Right lobe of liver (tissue), 6 donors: ENCODE data around the gene RPGRIP1L. TPM values are rescaled to one million over a fixed set of nuclear protein-coding genes. Genes with fewer than 3 reads are reported as not detected.

Experiments used
- ATAC-seq, 4 donors: fragments of 200-7000 bp; cut with Tn5 transposase; one replicate each; pipeline ENCODE4 v1.9.1; 2020; ENCODE audit warnings: mild to moderate bottlenecking in 4 of 4, moderate library complexity in 4 of 4
- DNase-seq, 3 donors: peaks; one replicate each; pipeline ENCODE4 v3.0.0-alpha.2; 2020
- H3K27ac ChIP-seq, 3 donors: fragments of 200-600 bp; one replicate each; pipeline ENCODE4 v1.8.0; 2022
- H3K27me3 ChIP-seq, 2 donors: fragments of 200-600 bp; one replicate each; pipeline ENCODE4 v1.8.0; 2022
- H3K36me3 ChIP-seq, 4 donors: fragments of 200-600 bp; sonication (generic) in 1 of 4; one replicate each; pipeline versions ENCODE4 v1.5.1 to v1.8.0; 2017 to 2022; ENCODE audit warnings: control low read depth in 1 of 4
- H3K4me1 ChIP-seq, 4 donors: fragments of 200-600 bp; sonication (generic) in 1 of 4; one replicate each; pipeline versions ENCODE4 v1.5.1 to v1.8.0; 2017 to 2022; ENCODE audit warnings: control low read depth in 1 of 4
- H3K4me3 ChIP-seq, 3 donors: fragments of 200-600 bp; one replicate each; pipeline ENCODE4 v1.8.0; 2022
- H3K9me3 ChIP-seq, 4 donors: fragments of 200-600 bp; sonication (generic) in 1 of 4; one replicate each; pipeline versions ENCODE4 v1.5.1 to v1.8.0; 2017 to 2022; ENCODE audit warnings: control low read depth in 1 of 4
- POLR2A ChIP-seq: fragments of 450-650 bp; IDR thresholded peaks from one replicate; pipeline ENCODE4 v1.6.1; 2017; ENCODE audit warnings: antibody characterized with exemption, mild to moderate bottlenecking
- WGBS: methylation state at CpG from one replicate; pipeline ENCODE4 v1.1.6; 2018; ENCODE audit warnings: low coverage, low lambda C conversion rate; ENCODE audit not compliant: insufficient coverage; ENCODE audit errors: missing lambda C conversion rate; 5-methylcytosine and 5-hydroxymethylcytosine counted together
- intact Hi-C, 2 donors: fragments of 100-400 bp; cut with DNase I; formaldehyde crosslinking; loops; one replicate each; pipeline versions ENCODE4 v1.11.2 to v1.14.1; 2022
- total RNA-seq, 6 experiments: library from RNA; depleted of rRNA in 2 of 6; stranded (reverse); fragments of >200 nt in 2 of 6; fragmentation: NEBNext Ultra II Directional in 3 of 6; extraction: Animal tissue kit (Norgen Biotek cat#: 25700) in 3 of 6; gene quantifications; one replicate each; pipeline versions ENCODE4 v1.1.0 to v1.2.4, GENCODE V29; 2016 to 2023
- TF ChIP-seq, protein P1 (sequence below), 4 donors: fragments of 200-600 bp in 3 of 4; fragments of 450-650 bp in 1 of 4; IDR thresholded peaks; one replicate each; pipeline versions ENCODE4 v1.5.1 to v1.8.0; 2016 to 2022; ENCODE audit warnings: antibody characterized with exemption in 4 of 4, mild to moderate bottlenecking in 2 of 4
- donor health status: DM: no; HTN: yes; CAD: no.
- donor health status: DM: no; HTN: no; CAD: no.
- donor health status: DM: no; HTN: no; CAD: no.
- donor health status: DM: no; HTN: yes; CAD: no.
- donor health status: DM: no; HTN: yes; CAD: no.

The RPGRIP1L gene
- total RNA-seq, 6 experiments from 2014 or later: 0.86 to 2.0 (median 1.3) TPM

- no peaks in the 10 kb centered on the region for H3K27me3 ChIP-seq
These were observed 95.6 kb downstream of the RPGRIP1L start for GRCh38 chr16:53608094-53608493.

DNA sequence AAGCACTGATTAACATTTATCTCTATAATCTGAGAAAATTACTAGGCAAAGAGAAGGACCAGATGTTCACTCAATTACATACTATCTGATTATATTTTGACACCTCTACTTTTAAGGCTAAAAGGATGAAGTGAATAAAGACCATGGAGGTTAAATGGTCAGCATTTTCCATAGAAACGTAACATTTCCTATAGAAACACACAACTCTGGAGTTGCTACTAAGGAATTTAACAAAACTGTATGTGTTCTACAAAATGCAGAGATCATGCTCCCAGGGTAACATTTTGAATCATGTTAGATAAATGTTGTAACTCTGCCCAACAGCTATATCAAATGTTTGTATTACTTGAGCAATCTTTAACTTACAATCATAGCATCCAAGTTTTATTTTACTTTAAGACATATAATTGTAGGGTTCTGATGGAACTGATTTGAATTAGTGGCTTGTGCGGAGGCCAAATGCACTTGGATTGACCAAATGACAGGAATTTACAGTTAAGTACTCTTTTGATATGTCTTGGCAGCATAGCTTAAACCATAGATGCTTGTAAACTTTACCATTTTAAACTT is 97.7 kb downstream of the RPGRIP1L start:
- ATAC-seq (peak in 2 of 4 donors; percentile 26 to 50), DNase-seq (no peak)
- TF ChIP-seq, protein P1, sequence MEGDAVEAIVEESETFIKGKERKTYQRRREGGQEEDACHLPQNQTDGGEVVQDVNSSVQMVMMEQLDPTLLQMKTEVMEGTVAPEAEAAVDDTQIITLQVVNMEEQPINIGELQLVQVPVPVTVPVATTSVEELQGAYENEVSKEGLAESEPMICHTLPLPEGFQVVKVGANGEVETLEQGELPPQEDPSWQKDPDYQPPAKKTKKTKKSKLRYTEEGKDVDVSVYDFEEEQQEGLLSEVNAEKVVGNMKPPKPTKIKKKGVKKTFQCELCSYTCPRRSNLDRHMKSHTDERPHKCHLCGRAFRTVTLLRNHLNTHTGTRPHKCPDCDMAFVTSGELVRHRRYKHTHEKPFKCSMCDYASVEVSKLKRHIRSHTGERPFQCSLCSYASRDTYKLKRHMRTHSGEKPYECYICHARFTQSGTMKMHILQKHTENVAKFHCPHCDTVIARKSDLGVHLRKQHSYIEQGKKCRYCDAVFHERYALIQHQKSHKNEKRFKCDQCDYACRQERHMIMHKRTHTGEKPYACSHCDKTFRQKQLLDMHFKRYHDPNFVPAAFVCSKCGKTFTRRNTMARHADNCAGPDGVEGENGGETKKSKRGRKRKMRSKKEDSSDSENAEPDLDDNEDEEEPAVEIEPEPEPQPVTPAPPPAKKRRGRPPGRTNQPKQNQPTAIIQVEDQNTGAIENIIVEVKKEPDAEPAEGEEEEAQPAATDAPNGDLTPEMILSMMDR (IDR thresholded peaks at IDR 0.05): no peak
- TF ChIP-seq POLR2A: no peak
- H3K4me1 ChIP-seq: no peaks in the 10 kb centered on the region
- no peaks in the 10 kb centered on the region for H3K9me3 ChIP-seq
- H3K27ac ChIP-seq: no peak overlapping the region
- H3K36me3 ChIP-seq: no peaks in the 10 kb centered on the region
- H3K27me3 ChIP-seq: no peaks in the 10 kb centered on the region
- 91% methylated on average over 2 of the region's 2 CpGs for WGBS
- intact Hi-C loops: no loop called here
- H3K4me3 ChIP-seq: no peak overlapping the region

More at GRCh38 chr16:53608094-53608493, 95.6 kb downstream of the RPGRIP1L start:
- no peaks in the 10 kb centered on the region for H3K36me3 ChIP-seq
- no peak overlapping the region for H3K4me3 ChIP-seq
- no peak for DNase-seq
- no peak overlapping the region for H3K27ac ChIP-seq
- intact Hi-C loops: no loop called here
- no peak for ATAC-seq
- TF ChIP-seq POLR2A: no peak
- TF ChIP-seq, protein P1 (IDR thresholded peaks at IDR 0.05): no peak
- 69% methylated on average over 2 of the region's 2 CpGs for WGBS
- H3K9me3 ChIP-seq: no peaks in the 10 kb centered on the region
- H3K4me1 ChIP-seq: no peaks in the 10 kb centered on the region

- no peak overlapping the region for H3K4me3 ChIP-seq
- peak in 2 of 4 donors; percentile 76 to 86 for ATAC-seq
- WGBS: 95% methylated on average over 10 of the region's 10 CpGs
These were observed 98.3 kb downstream of the RPGRIP1L start for GRCh38 chr16:53605356-53605755.

DNA sequence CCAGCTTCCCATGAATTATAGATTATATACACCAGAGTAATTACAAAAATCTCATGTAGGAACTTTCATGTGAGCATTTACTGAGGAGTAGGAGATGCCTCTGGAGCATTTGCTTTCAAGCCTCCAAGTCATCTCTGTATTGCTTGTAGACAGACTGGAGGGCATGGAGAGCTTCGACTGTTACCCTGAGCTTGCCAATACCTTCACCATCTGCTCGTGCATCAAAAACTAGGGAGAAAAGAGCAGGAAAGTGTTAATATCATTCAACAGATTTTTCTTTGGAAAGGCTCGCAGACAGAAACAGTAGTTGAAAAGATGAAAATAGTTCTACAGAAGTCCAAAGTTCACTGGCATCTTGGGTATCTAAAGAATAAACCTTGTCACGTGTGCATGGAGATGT is 101.7 kb downstream of the RPGRIP1L start:
- no peak for ATAC-seq
- no peak for DNase-seq
- TF ChIP-seq, protein P1 (IDR thresholded peaks at IDR 0.05): no peak
- no peak for TF ChIP-seq POLR2A
- no peaks in the 10 kb centered on the region for H3K27me3 ChIP-seq
- no peaks in the 10 kb centered on the region for H3K9me3 ChIP-seq
- intact Hi-C loops: no loop called here
- WGBS: 89% methylated on average over 4 of the region's 4 CpGs
- no peaks in the 10 kb centered on the region for H3K36me3 ChIP-seq
- H3K4me3 ChIP-seq: no peak overlapping the region
- no peaks in the 10 kb centered on the region for H3K4me1 ChIP-seq
- H3K27ac ChIP-seq: no peak overlapping the region

More at GRCh38 chr16:53605356-53605755, 98.3 kb downstream of the RPGRIP1L start:
- Histone ChIP-seq H3K4me1 (no peaks in the 10 kb centered on the region), H3K9me3 (no peaks in the 10 kb centered on the region), H3K27ac (no peak overlapping the region), H3K36me3 (no peaks in the 10 kb centered on the region), H3K27me3 (no peaks in the 10 kb centered on the region)
- intact Hi-C loops: no loop called here
- TF ChIP-seq POLR2A: no peak
- TF ChIP-seq, protein P1 (IDR thresholded peaks at IDR 0.05): no peak
- DNase-seq: peak in 2 of 3 donors; percentile 42 to 58
